ENCODE measurements around the gene NECAB3. TPM values are rescaled to one million over a fixed set of nuclear protein-coding genes. Genes with fewer than 3 reads are reported as not detected.

Gene NECAB3
- total and polyA plus RNA-seq, 2 of the 13 experiments (the other 11 are each of a cell fraction or from before 2014, with no cell fraction given): 61.5 to 65.5 TPM

GRCh38 chr20:33667676-33668465 is 6.4 kb downstream of the NECAB3 start (continued):
- TF ChIP-seq ZNF513 (CRISPR knock-in tag; conservative IDR thresholded peaks at IDR 0.05) (no peak), CAMTA2 (CRISPR knock-in tag; IDR thresholded peaks at IDR 0.05; ENCODE audit: borderline replicate concordance) (0 out of 2 replicates have a peak, but pooled peaks have one; percentile 43), ZNF674 (CRISPR knock-in tag; IDR thresholded peaks at IDR 0.05; ENCODE audit: low read depth) (0 out of 2 replicates have a peak, but pooled peaks have one; percentile 12), ZNF768 (CRISPR knock-in tag; IDR thresholded peaks at IDR 0.05) (peak; percentile 7; the same call in 1 of the 2 replicates), ARNT2 (CRISPR knock-in tag; IDR thresholded peaks at IDR 0.05; ENCODE audit: low read depth) (0 out of 2 replicates have a peak, but pooled peaks have one; percentile 54), GLMP (CRISPR knock-in tag; IDR thresholded peaks at IDR 0.05; ENCODE audit: borderline replicate concordance) (no peak), ZNF788 (CRISPR knock-in tag; IDR thresholded peaks at IDR 0.05; ENCODE audit: borderline replicate concordance) (peak; percentile 48; the same call in 1 of the 2 replicates), ZNF3 (CRISPR knock-in tag; IDR thresholded peaks at IDR 0.05) (no peak), ZGPAT (CRISPR knock-in tag; IDR thresholded peaks at IDR 0.05) (0 out of 2 replicates have a peak, but pooled peaks have one; percentile 49), RNF2 (conservative IDR thresholded peaks at IDR 0.05; ENCODE audit: low read depth) (no peak), MTA1 (CRISPR knock-in tag; IDR thresholded peaks at IDR 0.05; ENCODE audit: borderline replicate concordance) (peak; percentile 59; the same call in 1 of the 2 replicates), MED1 (CRISPR knock-in tag; IDR thresholded peaks at IDR 0.05) (no peak)
- TF ChIP-seq, protein P1, sequence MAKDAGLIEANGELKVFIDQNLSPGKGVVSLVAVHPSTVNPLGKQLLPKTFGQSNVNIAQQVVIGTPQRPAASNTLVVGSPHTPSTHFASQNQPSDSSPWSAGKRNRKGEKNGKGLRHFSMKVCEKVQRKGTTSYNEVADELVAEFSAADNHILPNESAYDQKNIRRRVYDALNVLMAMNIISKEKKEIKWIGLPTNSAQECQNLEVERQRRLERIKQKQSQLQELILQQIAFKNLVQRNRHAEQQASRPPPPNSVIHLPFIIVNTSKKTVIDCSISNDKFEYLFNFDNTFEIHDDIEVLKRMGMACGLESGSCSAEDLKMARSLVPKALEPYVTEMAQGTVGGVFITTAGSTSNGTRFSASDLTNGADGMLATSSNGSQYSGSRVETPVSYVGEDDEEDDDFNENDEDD (CRISPR knock-in tag; IDR thresholded peaks at IDR 0.05; ENCODE audit: borderline replicate concordance): no peak
- TF ChIP-seq, protein P2, sequence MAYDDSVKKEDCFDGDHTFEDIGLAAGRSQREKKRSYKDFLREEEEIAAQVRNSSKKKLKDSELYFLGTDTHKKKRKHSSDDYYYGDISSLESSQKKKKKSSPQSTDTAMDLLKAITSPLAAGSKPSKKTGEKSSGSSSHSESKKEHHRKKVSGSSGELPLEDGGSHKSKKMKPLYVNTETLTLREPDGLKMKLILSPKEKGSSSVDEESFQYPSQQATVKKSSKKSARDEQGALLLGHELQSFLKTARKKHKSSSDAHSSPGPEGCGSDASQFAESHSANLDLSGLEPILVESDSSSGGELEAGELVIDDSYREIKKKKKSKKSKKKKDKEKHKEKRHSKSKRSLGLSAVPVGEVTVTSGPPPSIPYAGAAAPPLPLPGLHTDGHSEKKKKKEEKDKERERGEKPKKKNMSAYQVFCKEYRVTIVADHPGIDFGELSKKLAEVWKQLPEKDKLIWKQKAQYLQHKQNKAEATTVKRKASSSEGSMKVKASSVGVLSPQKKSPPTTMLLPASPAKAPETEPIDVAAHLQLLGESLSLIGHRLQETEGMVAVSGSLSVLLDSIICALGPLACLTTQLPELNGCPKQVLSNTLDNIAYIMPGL (CRISPR knock-in tag; IDR thresholded peaks at IDR 0.05; ENCODE audit: borderline replicate concordance in 1 of 2, low read depth in 1 of 2): peak in 1 of 2 experiments; percentile 31; a peak in 1 of 4 replicates
- TF ChIP-seq, protein P3, sequence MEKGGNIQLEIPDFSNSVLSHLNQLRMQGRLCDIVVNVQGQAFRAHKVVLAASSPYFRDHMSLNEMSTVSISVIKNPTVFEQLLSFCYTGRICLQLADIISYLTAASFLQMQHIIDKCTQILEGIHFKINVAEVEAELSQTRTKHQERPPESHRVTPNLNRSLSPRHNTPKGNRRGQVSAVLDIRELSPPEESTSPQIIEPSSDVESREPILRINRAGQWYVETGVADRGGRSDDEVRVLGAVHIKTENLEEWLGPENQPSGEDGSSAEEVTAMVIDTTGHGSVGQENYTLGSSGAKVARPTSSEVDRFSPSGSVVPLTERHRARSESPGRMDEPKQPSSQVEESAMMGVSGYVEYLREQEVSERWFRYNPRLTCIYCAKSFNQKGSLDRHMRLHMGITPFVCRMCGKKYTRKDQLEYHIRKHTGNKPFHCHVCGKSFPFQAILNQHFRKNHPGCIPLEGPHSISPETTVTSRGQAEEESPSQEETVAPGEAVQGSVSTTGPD (CRISPR knock-in tag; IDR thresholded peaks at IDR 0.05): peak; percentile 92
